OCI-LY3 (cell line): ENCODE measurements around the gene AFP.

Experiments
- H2AFZ ChIP-seq: fragments of 200-600, 300-600 bp; shearing (Covaris generic); 2 replicates; pipeline ENCODE4 v1.6.0; 2014; ENCODE audit warnings: antibody characterized with exemption, low read depth, low read length
- H3K27ac ChIP-seq: fragments of 200-600, 300-600 bp; sonication (generic); 2 replicates; pipeline ENCODE4 v1.5.1; 2014; ENCODE audit warnings: mild to moderate bottlenecking, low read length, moderate library complexity, mixed read lengths
- H3K27me3 ChIP-seq: fragments of 200-600, 300-600 bp; sonication (generic); 2 replicates; pipeline ENCODE4 v1.6.1; 2014; ENCODE audit warnings: low read depth, low read length, mixed read lengths
- H3K36me3 ChIP-seq: fragments of 200-600, 300-600 bp; sonication (generic); replicated peaks from 2 replicates; pipeline ENCODE3; 2014; ENCODE audit warnings: low read depth, low read length, mixed read lengths
- H3K4me1 ChIP-seq: fragments of 300-600, 200-600 bp; sonication (generic); 2 replicates; pipeline ENCODE4 v1.6.1; 2014; ENCODE audit warnings: low read length, mixed read lengths
- H3K4me2 ChIP-seq: fragments of 200-600, 300-600 bp; sonication (generic); 2 replicates; pipeline ENCODE4 v1.6.1; 2014; ENCODE audit warnings: low read length, mixed read lengths
- H3K4me3 ChIP-seq: fragments of 300-600, 200-600 bp; sonication (generic); 2 replicates; pipeline ENCODE4 v1.5.1; 2014; ENCODE audit warnings: antibody characterized with exemption, mild to moderate bottlenecking, low read length, moderate library complexity
- H3K79me2 ChIP-seq: fragments of 300-600, 200-600 bp; shearing (Covaris generic); 2 replicates; pipeline ENCODE4 v1.6.1; 2014; ENCODE audit warnings: mild to moderate bottlenecking, low read length, mixed read lengths
- H3K9ac ChIP-seq: fragments of 300-600, 200-600 bp; shearing (Covaris generic); 2 replicates; pipeline ENCODE4 v1.6.0; 2014; ENCODE audit warnings: mild to moderate bottlenecking, low read length, moderate library complexity
- H3K9me3 ChIP-seq: fragments of 200-600, 300-600 bp; shearing (Covaris generic); 2 replicates; pipeline ENCODE4 v1.6.1; 2014; ENCODE audit warnings: low read length, mixed read lengths; ENCODE audit not compliant: insufficient read depth
- H4K20me1 ChIP-seq: fragments of 200-600, 300-600 bp; sonication (generic); 2 replicates; pipeline ENCODE4 v1.6.1; 2016; ENCODE audit warnings: low read length, mixed read lengths; ENCODE audit not compliant: insufficient read depth
- EZH2phosphoT487 ChIP-seq: fragments of 200-600 bp; shearing (Covaris generic); IDR thresholded peaks from 2 replicates; pipeline ENCODE4 v1.6.1; 2018; ENCODE audit warnings: antibody characterized with exemption, mixed run types, low read depth
- TF ChIP-seq, protein P1 (sequence below): fragments of 200-600, 300-600 bp; sonication (generic); IDR thresholded peaks from 2 replicates; pipeline ENCODE4 v1.5.1; 2014; ENCODE audit warnings: antibody characterized with exemption, low read length, low read depth

AFP gene

DNA sequence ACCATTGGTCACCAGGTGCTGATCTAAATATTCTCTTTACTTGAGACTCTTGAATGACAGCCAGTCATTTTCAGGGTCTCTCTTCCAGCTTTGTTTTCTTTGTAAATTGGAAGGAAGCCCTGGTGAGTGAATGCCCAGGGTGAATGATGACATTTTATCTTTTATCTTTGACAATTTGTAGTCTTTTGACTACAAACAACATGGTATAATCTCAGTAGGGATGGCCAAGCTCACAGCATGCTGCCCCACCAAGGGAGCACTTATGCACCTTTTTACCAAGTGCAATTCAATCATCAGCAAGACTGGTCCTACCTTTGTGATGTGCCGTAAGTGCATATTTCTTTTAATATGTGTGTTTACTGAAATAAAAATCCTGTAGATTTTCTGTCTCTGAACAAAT is 51.2 kb downstream of the AFP start:
- H3K79me2 ChIP-seq: no peaks in the 10 kb centered on the region
- H3K4me3 ChIP-seq: no peak overlapping the region
- H3K9ac ChIP-seq: no peak overlapping the region
- no peak for TF ChIP-seq EZH2phosphoT487
- TF ChIP-seq, protein P1, sequence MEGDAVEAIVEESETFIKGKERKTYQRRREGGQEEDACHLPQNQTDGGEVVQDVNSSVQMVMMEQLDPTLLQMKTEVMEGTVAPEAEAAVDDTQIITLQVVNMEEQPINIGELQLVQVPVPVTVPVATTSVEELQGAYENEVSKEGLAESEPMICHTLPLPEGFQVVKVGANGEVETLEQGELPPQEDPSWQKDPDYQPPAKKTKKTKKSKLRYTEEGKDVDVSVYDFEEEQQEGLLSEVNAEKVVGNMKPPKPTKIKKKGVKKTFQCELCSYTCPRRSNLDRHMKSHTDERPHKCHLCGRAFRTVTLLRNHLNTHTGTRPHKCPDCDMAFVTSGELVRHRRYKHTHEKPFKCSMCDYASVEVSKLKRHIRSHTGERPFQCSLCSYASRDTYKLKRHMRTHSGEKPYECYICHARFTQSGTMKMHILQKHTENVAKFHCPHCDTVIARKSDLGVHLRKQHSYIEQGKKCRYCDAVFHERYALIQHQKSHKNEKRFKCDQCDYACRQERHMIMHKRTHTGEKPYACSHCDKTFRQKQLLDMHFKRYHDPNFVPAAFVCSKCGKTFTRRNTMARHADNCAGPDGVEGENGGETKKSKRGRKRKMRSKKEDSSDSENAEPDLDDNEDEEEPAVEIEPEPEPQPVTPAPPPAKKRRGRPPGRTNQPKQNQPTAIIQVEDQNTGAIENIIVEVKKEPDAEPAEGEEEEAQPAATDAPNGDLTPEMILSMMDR: no peak
- no peaks in the 10 kb centered on the region for H3K36me3 ChIP-seq
- H3K4me1 ChIP-seq: no peaks in the 10 kb centered on the region
- H3K27me3 ChIP-seq: peaks cover 3% of the 10 kb centered on the region; the same call in 1 of the 2 replicates
- no peaks in the 10 kb centered on the region for H4K20me1 ChIP-seq
- H3K27ac ChIP-seq: no peak overlapping the region
- H3K9me3 ChIP-seq: no peaks in the 10 kb centered on the region
- H3K4me2 ChIP-seq: no peak overlapping the region
- no peak overlapping the region for H2AFZ ChIP-seq

DNA sequence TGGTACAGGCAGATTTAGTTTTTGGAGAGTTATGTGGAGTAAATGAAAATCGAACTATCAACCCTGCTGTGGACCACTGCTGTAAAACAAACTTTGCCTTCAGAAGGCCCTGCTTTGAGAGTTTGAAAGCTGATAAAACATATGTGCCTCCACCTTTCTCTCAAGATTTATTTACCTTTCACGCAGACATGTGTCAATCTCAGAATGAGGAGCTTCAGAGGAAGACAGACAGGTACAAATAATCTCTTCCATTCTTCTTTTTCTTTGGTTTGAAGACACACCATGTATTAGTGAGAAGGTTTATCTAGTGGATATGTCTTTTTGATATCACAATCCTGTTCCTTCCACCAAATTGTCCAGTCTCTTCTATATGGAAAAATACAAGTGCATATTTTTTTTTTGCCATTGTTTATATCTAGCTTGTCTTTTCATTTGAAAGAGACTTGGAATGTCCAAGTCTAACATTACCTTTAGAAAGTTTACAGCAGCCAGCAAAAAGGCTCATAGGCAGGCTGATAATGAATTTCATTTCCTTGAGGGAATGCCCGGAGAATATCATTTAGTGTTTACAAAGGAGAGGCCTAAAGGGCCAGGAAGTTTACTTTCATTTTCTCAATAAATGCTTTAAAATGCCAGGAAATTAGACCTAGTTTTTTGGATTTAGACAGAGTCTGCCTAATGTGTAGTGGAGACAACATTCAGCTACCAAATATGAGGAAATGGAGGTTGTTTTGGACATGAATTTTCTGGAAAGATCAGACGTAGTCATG is 64.2 kb downstream of the AFP start:
- Histone ChIP-seq H3K9me3 (no peaks in the 10 kb centered on the region), H3K9ac (no peak overlapping the region), H3K4me2 (no peak overlapping the region), H2AFZ (no peak overlapping the region), H3K4me1 (no peaks in the 10 kb centered on the region), H3K27ac (no peak overlapping the region), H3K36me3 (no peaks in the 10 kb centered on the region), H3K4me3 (no peak overlapping the region), H4K20me1 (no peaks in the 10 kb centered on the region), H3K27me3 (no peaks in the 10 kb centered on the region), H3K79me2 (no peaks in the 10 kb centered on the region)
- TF ChIP-seq, protein P1: no peak
- no peak for TF ChIP-seq EZH2phosphoT487

DNA sequence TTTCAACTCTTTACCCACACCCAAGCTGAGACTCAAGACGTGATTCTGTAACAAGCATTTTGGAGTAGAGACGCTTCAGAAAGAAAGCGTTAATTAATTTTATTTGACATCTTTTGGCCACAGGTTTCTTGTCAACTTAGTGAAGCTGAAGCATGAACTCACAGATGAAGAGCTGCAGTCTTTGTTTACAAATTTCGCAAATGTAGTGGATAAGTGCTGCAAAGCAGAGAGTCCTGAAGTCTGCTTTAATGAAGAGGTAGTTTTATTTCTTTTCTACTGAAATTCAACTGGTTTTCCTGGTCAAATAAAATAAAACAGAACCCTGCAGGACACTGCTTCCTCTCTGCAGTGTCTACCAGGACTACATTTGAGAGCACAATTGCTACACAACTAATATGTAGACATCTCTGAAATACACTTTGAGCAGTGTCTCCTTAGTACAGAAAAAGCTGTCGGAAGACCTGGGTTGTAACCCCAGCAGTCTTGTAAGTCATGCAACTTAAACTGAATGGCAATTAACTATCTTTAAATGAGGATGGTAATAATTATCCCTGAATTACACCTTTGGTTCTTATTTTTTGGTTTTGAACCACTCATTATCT is 65.7 kb downstream of the AFP start:
- Histone ChIP-seq H2AFZ (no peak overlapping the region), H4K20me1 (no peaks in the 10 kb centered on the region), H3K4me1 (no peaks in the 10 kb centered on the region), H3K27ac (no peak overlapping the region), H3K4me2 (no peak overlapping the region), H3K9ac (no peak overlapping the region), H3K4me3 (no peak overlapping the region), H3K9me3 (no peaks in the 10 kb centered on the region), H3K36me3 (no peaks in the 10 kb centered on the region), H3K79me2 (no peaks in the 10 kb centered on the region), H3K27me3 (no peaks in the 10 kb centered on the region)
- no peak for TF ChIP-seq EZH2phosphoT487
- TF ChIP-seq, protein P1: no peak

DNA sequence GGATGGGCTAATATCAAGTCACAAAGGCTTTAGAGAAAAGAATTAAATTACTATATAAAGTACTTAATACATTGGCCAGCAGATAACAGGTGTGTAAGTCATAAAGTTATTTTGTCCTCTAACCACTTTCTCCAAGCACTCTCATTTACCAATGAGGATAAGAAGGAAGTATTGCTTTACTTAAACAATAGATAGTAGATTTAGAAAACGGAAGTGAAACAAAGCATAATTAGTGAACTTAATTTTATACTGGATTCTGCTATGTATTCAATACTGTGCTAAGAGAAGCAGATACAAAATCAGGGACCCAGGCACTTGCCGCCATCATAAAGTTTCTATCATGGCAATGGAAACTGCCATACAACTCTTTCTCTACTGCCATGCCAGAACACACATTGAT is 69.5 kb downstream of the AFP start:
- Histone ChIP-seq H3K9ac (no peak overlapping the region), H3K27me3 (no peaks in the 10 kb centered on the region), H3K79me2 (no peaks in the 10 kb centered on the region), H3K36me3 (no peaks in the 10 kb centered on the region), H3K27ac (no peak overlapping the region), H3K4me1 (no peaks in the 10 kb centered on the region), H3K9me3 (no peaks in the 10 kb centered on the region), H4K20me1 (no peaks in the 10 kb centered on the region), H2AFZ (no peak overlapping the region), H3K4me3 (no peak overlapping the region), H3K4me2 (no peak overlapping the region)
- TF ChIP-seq, protein P1: no peak
- no peak for TF ChIP-seq EZH2phosphoT487
